ENCODE data around the gene FGF5.

FGF5 gene

DNA sequence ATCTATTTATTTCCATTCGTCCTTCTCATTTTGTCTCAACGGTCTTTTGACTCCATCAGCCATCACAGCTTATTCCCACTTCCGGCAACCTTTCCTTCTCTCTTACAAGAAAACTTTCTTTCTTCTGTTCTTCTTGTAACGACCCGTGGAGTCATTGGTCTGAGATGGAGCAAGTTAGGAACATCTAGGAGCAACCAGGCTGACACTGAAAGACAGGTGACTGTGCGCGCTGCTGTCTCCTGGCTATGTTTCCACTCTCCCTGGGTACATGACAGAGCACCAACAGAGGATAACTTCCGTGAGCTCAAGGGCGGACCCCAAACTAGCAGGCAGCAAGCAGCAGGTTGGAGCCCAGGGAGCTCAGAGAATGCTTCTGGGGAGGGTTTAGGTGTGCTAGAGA lies 2.5 kb downstream of the FGF5 start:
- DNase-seq (ENCODE audit: extremely low spot score): no peak
- ChIA-PET POLR2A (no interaction called here), CTCF (no interaction called here)
- TF ChIP-seq CTBP1 (IDR thresholded peaks at IDR 0.05; ENCODE audit: borderline replicate concordance) (no peak), FOXK2 (IDR thresholded peaks at IDR 0.05) (no peak), L3MBTL2 (conservative IDR thresholded peaks at IDR 0.05) (no peak)
- TF ChIP-seq, protein P1, sequence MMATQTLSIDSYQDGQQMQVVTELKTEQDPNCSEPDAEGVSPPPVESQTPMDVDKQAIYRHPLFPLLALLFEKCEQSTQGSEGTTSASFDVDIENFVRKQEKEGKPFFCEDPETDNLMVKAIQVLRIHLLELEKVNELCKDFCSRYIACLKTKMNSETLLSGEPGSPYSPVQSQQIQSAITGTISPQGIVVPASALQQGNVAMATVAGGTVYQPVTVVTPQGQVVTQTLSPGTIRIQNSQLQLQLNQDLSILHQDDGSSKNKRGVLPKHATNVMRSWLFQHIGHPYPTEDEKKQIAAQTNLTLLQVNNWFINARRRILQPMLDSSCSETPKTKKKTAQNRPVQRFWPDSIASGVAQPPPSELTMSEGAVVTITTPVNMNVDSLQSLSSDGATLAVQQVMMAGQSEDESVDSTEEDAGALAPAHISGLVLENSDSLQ (IDR thresholded peaks at IDR 0.05): no peak

DNA sequence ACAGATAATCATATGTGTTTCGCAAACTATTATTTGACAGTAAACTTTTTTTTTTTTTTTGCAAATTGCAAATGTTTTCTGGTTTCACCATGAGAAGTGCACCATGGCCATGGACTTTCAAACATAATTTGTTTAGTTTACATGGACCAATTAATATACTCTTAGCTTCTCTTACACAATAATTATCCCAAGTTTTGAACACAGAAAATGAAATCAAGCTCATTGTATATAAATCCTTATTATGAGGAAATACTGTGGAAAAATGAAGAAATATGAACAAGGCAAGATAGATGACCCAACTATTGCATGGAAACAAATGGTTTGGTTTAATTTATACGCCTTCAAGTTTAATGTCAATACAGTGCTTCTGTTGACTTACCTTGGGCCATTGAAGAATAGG lies 3.9 kb downstream of the FGF5 start:
- POLR2A ChIA-PET: no interaction called here
- no peak for TF ChIP-seq ELF4 (IDR thresholded peaks at IDR 0.05)
- no peak for TF ChIP-seq FOXK2 (IDR thresholded peaks at IDR 0.05)
- TF ChIP-seq BHLHE40 (IDR thresholded peaks at IDR 0.05; ENCODE audit: borderline replicate concordance): no peak
- no peak for TF ChIP-seq NFRKB (IDR thresholded peaks at IDR 0.05)
- no peak for TF ChIP-seq FOXA1 (IDR thresholded peaks at IDR 0.05)
- TF ChIP-seq CTBP1 (IDR thresholded peaks at IDR 0.05; ENCODE audit: borderline replicate concordance): no peak
- TF ChIP-seq SP1 (IDR thresholded peaks at IDR 0.05): no peak
- TF ChIP-seq SUZ12 (IDR thresholded peaks at IDR 0.05): no peak
- TF ChIP-seq TARDBP (IDR thresholded peaks at IDR 0.05): no peak
- TF ChIP-seq FOXM1 (IDR thresholded peaks at IDR 0.05; ENCODE audit: borderline replicate concordance): no peak
- CTCF ChIA-PET: no interaction called here
- DNase-seq (ENCODE audit: extremely low spot score): no peak

DNA sequence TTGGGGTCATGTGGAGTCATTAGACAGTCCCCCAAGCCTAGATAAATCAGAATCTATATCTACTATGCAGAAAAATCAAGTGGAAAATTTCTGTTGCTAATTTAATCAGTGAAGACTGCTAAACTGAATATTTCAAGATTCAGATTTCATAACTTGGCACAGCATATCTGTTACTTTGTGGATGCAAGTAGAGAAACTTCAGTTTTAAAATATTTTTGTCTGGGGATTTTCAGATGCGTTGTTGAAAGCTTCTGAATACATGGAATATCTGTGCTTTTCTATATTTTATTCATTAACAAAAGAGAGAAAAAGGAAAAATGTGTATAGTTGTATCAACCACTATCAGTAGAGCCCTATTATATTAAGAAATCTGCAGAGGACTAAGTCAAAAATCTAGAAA lies 4.4 kb downstream of the FGF5 start:
- DNase-seq (ENCODE audit: extremely low spot score): no peak
- CTCF ChIA-PET: no interaction called here
- POLR2A ChIA-PET: no interaction called here
- TF ChIP-seq FOXA1 (IDR thresholded peaks at IDR 0.05): no peak
- no peak for TF ChIP-seq SP1 (IDR thresholded peaks at IDR 0.05)
- no peak for TF ChIP-seq L3MBTL2 (conservative IDR thresholded peaks at IDR 0.05)
- TF ChIP-seq LEF1 (IDR thresholded peaks at IDR 0.05; ENCODE audit: borderline replicate concordance): no peak
- no peak for TF ChIP-seq ZNF384 (IDR thresholded peaks at IDR 0.05)
- TF ChIP-seq TARDBP (IDR thresholded peaks at IDR 0.05): no peak
- TF ChIP-seq ELF4 (IDR thresholded peaks at IDR 0.05): no peak
- no peak for TF ChIP-seq CTBP1 (IDR thresholded peaks at IDR 0.05; ENCODE audit: borderline replicate concordance)
- TF ChIP-seq, protein P1 (IDR thresholded peaks at IDR 0.05): no peak
- no peak for TF ChIP-seq FOXM1 (IDR thresholded peaks at IDR 0.05; ENCODE audit: borderline replicate concordance)
- no peak for TF ChIP-seq BHLHE40 (IDR thresholded peaks at IDR 0.05; ENCODE audit: borderline replicate concordance)
- TF ChIP-seq NFRKB (IDR thresholded peaks at IDR 0.05): no peak
- TF ChIP-seq ARNT (IDR thresholded peaks at IDR 0.05): no peak
- TF ChIP-seq SUZ12 (IDR thresholded peaks at IDR 0.05): no peak

DNA sequence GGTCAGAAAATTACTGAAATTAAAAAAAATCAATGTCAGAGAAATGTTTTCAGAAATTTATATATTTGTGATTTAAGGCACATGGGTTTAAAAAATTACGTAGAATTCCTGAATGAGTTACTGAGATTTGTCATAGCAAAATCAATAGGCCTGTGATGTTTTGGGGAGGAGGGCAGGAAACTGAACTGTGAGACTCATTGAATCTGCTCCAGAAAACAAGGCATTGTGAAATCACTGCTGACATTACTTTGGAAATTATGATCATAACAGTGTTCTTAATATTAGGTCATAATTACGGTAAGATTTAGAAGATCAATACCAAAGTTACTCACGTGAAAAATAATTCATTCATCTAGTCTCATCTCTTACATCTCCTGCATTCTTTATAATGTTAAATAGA lies 5.3 kb downstream of the FGF5 start:
- TF ChIP-seq FOXA1 (IDR thresholded peaks at IDR 0.05) (no peak), CTBP1 (IDR thresholded peaks at IDR 0.05; ENCODE audit: borderline replicate concordance) (no peak), ARNT (IDR thresholded peaks at IDR 0.05) (no peak), HDGF (IDR thresholded peaks at IDR 0.05; ENCODE audit: borderline replicate concordance) (no peak), SUZ12 (IDR thresholded peaks at IDR 0.05) (no peak), LEF1 (IDR thresholded peaks at IDR 0.05; ENCODE audit: borderline replicate concordance) (no peak), BHLHE40 (IDR thresholded peaks at IDR 0.05; ENCODE audit: borderline replicate concordance) (no peak), FOXK2 (IDR thresholded peaks at IDR 0.05) (no peak), ZNF384 (IDR thresholded peaks at IDR 0.05) (no peak), L3MBTL2 (conservative IDR thresholded peaks at IDR 0.05) (no peak)
- TF ChIP-seq, protein P1 (IDR thresholded peaks at IDR 0.05): no peak
- ChIA-PET CTCF (no interaction called here), POLR2A (no interaction called here)
- DNase-seq (ENCODE audit: extremely low spot score): no peak

DNA sequence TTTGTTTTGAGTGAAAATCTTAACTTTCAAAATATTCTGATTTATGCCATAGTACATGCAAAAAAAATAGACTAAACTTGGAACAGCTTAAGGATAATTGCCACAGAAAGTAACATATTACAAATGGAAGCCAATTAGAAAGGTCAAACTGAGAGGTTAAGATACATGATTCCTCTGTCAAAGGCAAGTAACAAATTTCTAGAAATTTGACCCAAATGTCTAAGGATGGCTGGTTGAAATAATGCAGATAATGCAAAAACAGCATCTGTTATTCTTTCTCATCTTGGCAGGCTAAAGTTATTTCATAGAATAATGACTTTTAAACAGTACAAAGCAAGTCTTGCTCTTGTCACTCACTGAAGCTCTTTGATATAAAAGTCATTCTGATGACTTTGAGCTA lies 10.5 kb downstream of the FGF5 start:
- ChIA-PET POLR2A (no interaction called here), CTCF (no interaction called here)
- TF ChIP-seq FOXM1 (IDR thresholded peaks at IDR 0.05; ENCODE audit: borderline replicate concordance) (no peak), LEF1 (IDR thresholded peaks at IDR 0.05; ENCODE audit: borderline replicate concordance) (no peak)
- DNase-seq (ENCODE audit: extremely low spot score): no peak

DNA sequence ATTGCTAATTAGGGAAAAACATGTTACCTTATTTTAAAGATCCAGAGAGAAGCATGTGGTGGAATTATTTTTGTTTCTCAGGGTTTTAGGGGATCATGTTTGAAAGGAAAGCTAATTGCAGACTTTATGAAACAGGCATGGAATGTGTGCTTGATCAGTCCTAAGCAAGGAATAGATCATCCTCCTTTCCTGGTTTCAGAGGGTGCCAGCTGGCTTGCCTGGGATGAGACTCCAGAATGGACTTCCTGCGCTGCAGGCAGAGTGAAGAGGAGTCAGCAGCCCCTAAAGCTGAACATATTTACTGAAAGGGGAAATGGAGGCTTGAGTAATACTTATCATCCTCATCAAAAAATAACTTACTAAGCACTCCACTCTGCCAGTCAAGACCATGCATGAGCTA lies 13.3 kb downstream of the FGF5 start:
- CTCF ChIA-PET: no interaction called here
- TF ChIP-seq ZNF384 (IDR thresholded peaks at IDR 0.05) (no peak), LEF1 (IDR thresholded peaks at IDR 0.05; ENCODE audit: borderline replicate concordance) (no peak), FOXK2 (IDR thresholded peaks at IDR 0.05) (no peak), BHLHE40 (IDR thresholded peaks at IDR 0.05; ENCODE audit: borderline replicate concordance) (no peak), SP1 (IDR thresholded peaks at IDR 0.05) (no peak), FOXA1 (IDR thresholded peaks at IDR 0.05) (no peak), SUZ12 (IDR thresholded peaks at IDR 0.05) (no peak), FOXM1 (IDR thresholded peaks at IDR 0.05; ENCODE audit: borderline replicate concordance) (no peak), ARNT (IDR thresholded peaks at IDR 0.05) (no peak), ELF4 (IDR thresholded peaks at IDR 0.05) (no peak), L3MBTL2 (conservative IDR thresholded peaks at IDR 0.05) (no peak), CTBP1 (IDR thresholded peaks at IDR 0.05; ENCODE audit: borderline replicate concordance) (no peak), HDGF (IDR thresholded peaks at IDR 0.05; ENCODE audit: borderline replicate concordance) (no peak), NFRKB (IDR thresholded peaks at IDR 0.05) (no peak), TARDBP (IDR thresholded peaks at IDR 0.05) (no peak)
- TF ChIP-seq, protein P1 (IDR thresholded peaks at IDR 0.05): no peak
- POLR2A ChIA-PET: interaction anchor here (1.7 kb wide), 1 partner anchor 13 kb away, joined by 7 read pairs; the partner anchor contains the start of gene FGF5
- DNase-seq (ENCODE audit: extremely low spot score): no peak
